GM18951 (cell line): Measurements from ENCODE around the gene SCPEP1.
"Not testable (repeated sequence)": the region's sequence is repeated elsewhere in the genome, so short reads cannot be mapped to it uniquely, and the experiment has no call there.

Experiments used
- POLR2A ChIP-seq: IDR thresholded peaks from 4 replicates; pipeline ENCODE4 v1.6.1; 2011; ENCODE audit warnings: mild to moderate bottlenecking; ENCODE audit not compliant: insufficient read length, insufficient read depth; ENCODE audit errors: extremely low read depth
- in situ Hi-C: fragments of 300-500 bp; cut with MboI; formaldehyde crosslinking; loops from one replicate; pipeline ENCODE4 v1.12.0; 2022; ENCODE audit warnings: low sequenced_read_pairs, mixed read lengths, inconsistent platforms; ENCODE audit not compliant: unreplicated experiment

SCPEP1 gene

DNA sequence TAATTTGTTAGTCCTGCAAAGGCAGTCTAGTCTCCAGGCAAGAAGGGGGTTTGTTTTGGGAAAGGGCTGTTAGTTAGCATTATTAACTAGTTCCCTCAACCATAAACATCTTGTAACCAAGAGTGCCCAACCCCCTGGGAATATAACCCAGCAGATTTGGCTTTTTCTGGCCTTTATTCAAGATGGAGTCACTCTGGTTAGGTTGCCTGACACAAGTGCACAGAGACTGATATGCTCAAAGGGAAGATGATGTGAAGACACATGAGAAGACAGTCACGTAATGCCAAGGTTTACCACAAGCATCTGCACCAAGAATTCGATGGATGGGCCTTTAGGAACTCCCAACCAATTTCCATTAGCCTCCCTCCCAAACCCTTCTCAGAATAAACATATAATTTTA lies 3.9 kb upstream of the SCPEP1 start:
- in situ Hi-C loops, result no loop called here
- TF ChIP-seq POLR2A, result no peak

DNA sequence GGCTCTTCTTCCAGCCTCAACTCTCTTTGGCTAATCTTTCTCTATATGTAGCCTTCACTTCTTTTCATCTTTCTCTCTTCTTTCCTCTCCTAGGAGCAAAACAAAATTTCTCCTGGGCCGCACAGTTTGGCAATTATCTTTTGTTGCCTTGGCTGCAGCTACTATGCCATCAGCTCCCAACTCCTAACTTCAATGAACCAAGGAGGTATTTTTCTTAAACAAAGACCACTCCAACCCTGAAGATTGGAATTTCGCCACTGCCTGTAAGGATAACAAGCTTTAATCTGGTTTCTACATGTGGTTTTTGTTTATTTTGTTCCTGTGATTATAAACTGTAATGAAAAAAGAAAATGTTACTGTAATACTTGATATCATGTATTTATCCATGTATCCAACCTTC lies 2.3 kb upstream of the SCPEP1 start:
- in situ Hi-C loops, result no loop called here
- no peak for TF ChIP-seq POLR2A

DNA sequence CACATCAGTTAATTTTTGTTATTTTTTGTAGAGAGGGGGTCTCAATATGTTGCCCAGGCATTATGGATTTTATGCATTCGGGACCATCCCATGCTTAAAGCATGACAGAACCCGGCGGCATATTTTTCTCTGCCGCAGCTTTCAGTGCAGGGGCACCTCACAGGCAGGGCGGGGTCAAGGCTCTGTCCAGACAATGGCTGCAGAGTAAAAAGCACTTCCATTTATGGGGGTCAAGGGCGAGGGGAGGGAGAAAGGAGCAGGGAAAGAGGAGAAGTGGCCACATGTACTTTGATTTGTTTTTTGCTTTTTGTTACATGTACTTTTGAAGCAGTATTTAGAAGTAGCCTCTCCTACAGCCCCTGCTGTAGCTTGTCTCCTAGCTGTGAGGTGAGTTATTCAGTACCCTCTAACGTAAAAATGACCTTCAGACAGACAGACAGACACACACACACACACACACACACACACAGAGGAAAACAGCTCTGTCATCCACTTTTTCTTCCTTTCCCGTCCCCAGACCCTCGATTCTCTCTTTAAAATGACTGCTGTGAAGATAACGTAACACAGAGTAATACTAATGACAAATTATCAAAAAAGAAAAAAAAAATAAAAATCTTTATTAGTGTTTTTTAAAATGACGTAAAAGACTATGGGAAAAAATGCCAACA lies 856 bp upstream of the SCPEP1 start:
- no peak for TF ChIP-seq POLR2A
- in situ Hi-C loops, result no loop called here

DNA sequence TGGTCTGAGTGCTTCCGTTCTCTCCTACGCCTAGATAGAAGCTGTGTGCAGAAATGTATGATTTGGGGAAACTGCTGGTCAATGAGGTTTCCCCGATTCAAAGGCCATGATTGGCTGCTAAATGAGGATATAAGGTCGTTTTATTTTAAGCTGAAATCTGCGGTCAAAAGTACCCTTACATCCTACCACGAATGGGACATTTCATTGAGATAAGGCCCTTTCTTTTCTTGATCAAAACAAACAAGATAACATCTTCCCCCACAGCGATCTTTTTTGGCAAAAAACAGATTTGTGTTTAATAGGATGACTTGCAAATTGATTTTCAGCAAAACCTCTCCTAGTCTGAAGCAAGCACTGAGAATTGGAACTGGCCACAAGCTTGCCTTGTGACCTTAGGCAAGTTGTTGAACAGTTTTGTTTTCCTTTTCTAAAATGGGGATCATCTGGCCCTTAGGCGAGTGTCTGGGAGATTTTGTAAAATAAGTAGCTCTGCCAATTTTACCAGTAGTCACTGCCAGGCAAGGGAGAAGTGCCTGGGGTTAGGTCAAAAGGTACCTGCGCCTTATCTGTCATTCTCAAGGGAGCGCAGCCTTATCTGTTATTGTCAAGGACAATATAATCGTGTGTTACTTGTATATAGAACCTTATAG lies 635 bp downstream of the SCPEP1 start:
- TF ChIP-seq POLR2A, result no peak
- in situ Hi-C loops, result no loop called here

DNA sequence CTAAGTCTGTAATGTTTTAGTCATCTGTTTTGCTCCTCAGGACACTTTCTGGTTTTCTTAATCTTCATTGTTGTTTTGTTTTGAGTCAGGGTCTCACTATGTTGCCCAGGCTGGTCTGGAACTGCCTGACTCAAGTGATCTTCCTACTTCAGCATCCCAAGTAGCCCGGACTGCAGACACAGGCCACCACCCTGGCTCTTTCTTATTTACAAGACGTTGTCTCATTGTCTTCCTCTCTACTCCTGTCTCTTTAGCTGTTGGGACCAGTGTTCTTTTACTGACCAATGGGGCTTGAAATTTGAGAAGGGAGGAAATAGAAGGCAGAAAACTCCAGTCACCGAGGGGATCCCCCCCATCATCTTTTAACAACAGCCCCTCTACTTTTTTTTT lies 1.2 kb downstream of the SCPEP1 start:
- in situ Hi-C loops, result no loop called here
- TF ChIP-seq POLR2A, result no peak

DNA sequence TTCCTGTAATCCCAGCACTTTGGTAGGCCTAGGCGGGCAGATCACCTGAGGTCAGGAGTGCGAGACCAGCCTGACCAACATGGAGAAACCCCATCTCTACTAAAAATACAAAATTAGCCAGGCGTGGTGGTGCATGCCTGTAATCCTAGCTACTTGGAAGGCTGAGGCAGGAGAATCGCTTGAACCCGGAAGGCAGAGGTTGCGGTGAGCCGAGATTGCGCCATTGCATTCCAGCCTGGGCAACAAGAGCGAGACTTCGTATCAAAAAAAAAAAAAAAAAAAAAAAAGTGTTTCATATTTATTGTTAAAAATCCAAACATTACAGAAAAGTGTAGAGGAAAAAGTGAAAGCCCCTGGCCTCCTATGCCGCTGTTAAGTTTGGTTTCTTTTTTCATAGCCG lies 2.6 kb downstream of the SCPEP1 start:
- in situ Hi-C loops, result not testable (repeated sequence)

DNA sequence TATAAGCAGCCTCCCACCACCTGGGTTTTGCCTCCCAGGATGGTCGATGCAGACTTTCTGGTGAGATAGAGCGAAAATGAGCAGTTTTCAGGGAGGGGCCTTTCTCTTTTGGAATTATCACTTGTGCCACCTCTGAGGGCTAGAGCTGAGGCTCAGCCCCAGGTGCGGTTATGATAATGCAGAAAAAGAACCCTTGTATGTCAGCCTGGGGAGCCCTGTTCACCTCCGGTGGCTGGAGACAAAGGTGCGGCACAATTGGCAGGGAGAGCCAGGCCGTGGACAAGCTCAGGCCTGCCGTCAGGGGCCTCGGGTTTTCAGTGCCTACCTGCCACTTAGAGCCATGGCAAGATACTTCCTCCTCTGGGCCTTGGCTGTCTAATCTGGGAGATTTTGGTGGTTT lies 4.4 kb downstream of the SCPEP1 start:
- no peak for TF ChIP-seq POLR2A
- in situ Hi-C loops, result no loop called here

DNA sequence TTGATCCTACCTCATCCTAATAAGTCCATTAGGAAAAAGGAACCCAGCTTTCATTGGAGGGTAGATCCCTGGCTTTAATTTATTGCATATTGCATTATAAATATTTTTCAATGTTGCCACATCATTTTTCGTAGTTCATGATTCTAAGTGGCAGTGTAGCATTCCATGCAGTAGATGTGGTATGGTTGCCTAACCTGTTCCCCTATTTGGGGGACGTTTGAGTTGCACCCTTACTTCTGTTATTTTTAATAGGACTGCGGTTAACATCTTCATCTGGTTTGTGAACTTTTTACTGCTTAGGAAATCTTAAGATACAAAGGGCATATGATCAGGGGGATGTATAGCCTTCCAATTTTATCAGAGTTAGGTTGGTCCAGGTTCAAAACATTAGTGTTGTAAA lies 5.4 kb downstream of the SCPEP1 start:
- in situ Hi-C loops, result no loop called here
- no peak for TF ChIP-seq POLR2A

DNA sequence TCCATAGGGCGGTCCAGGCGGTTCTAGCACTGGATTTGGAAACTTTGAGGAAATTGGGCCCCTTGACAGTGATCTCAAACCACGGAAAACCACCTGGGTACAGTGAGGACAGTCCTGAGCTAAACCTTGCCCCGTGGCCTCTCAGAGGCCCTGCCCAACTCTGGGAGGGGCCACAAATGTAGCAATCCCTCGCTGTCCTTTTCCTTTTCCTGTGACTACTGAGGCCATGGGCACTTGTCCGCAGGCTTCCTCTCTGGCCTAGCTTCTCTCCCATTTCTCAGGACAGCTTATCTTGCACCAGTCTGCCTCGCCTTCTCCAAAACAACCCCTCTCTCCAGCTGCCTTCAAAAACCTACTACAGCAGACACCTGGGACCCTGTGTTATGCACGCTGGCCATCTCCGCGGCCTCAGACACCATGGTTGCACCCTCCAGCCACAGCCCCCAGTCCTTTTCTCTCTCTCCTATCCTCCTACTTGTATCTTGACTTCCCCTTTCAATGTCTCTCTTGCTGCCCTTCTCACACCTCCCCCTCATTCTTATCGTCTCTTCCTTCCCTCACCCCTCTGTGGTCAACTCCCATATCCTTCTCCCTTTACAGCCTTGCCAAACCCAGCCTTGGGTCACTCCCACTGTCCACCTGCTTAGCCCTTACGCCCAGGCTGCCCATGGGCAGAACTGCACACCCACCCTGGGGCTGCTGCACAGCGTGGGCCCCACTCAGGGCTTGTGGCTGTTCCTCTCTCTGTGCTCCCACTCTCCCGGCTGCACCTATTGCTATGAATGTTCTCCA lies 7.6 kb downstream of the SCPEP1 start:
- no peak for TF ChIP-seq POLR2A
- in situ Hi-C loops, result no loop called here

DNA sequence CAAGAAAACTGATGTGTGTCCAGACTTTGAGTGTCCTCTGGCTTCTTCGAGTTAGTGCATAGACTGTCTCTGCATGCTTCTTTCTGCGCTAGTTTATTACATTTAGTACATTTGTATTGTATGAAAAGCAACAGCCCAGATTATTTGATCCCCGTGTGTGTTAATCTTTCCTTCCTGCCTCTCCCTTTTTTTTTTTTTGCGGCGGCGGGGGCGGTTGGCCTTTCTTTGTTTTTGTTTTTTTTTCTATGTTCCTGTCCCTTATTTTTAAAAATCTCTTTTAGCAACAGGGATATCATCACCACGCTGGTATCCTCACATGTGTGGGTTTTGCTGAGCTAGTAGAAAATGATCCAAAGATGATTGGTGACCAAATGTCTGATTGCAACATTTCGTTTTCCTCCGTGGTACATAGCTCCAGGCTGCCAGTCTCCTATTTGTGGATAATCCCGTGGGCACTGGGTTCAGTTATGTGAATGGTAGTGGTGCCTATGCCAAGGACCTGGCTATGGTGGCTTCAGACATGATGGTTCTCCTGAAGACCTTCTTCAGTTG lies 9.4 kb downstream of the SCPEP1 start:
- no peak for TF ChIP-seq POLR2A
- in situ Hi-C loops, result no loop called here

DNA sequence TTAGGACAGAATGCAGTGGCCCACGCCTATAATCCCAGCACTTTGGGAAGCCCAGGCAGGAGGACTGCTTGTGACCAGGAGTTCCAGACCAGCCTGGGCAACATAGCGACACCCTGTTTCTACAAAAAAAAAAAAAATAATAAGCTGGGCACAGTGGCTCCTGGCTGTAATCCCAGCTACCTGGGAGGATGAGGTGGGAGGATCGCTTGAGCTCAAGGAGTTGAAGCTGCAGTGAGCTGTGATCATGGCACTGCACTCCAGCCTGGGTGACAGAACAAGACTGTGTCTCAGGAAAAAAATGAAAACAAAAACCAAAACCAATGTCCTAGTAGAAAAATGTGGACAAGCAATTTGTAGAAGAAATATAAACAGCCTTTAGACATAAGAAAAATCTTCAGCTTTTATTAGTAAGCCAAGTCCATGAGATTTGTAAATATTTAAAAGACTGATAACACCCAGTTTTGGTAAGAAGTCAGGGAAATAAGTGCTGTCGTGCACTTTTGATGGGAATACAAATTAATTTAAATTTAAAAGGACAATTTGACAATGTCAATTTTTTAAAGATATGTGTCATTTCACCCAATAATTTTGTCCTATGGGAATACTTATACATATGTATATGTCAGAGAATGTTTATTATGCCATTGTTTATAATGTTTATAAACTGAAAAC lies 11.1 kb downstream of the SCPEP1 start:
- TF ChIP-seq POLR2A, result no peak
- in situ Hi-C loops, result no loop called here

DNA sequence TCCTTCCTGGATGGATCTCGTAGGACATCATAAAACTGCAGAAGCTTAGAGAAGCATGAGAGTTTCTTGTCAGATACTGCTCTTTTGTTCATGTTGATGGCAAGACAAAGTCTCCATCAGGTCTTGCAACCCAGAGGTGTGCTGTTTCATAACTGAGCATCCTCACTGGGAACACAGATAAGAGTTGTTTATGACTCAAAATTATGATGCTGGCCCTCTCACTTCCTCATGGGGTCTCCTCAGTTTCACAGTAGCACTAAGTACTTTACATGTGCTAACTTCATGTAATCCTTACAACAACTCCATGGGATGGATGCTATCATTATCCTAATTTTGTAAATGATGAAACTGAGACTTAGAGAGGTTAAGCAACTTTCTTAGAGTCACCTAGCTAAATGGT lies 14.4 kb downstream of the SCPEP1 start:
- TF ChIP-seq POLR2A, result no peak
- in situ Hi-C loops, result no loop called here
